ENCODE results near the gene ZNF107. TPM values are rescaled to one million over a fixed set of nuclear protein-coding genes. Genes with fewer than 3 reads are reported as not detected.
A peak's percentile ranks its signal among the peaks of the same experiment; 100 is the strongest.

Gene ZNF107
- total and polyA plus RNA-seq, 4 donors: 0.60 to 4.9 (median 1.4) TPM

- no peak overlapping the region for H3K27ac ChIP-seq (ENCODE audit: low read depth in 1 of 2, low read length in 2 of 2)
Measured at GRCh38 chr7:64626557-64626956, 39.4 kb upstream of the ZNF107 start.

DNA sequence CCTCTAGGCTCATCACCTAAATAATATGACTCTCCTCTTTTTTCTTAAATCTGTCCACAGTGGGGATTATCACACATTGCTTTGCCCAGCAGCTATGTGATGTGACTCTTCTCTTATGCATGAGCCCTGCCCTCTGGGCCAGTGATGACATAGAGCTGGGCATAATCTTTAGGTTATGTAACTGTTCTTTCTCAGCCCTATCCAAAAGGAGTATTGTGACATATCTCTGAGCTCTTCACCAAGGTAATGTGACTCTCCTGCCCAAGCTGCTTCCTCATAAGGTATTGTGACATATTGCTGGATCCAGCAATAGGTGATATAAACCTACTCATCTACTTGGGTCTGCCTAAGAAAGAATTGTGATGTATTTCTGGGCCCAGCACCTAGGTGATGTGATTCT, 37.7 kb upstream of the ZNF107 start:
- DNase-seq (ENCODE audit: low spot score): no peak
- Histone ChIP-seq H3K4me1 (ENCODE audit: control insufficient read depth in 4 of 4, insufficient read depth in 4 of 4, low read length in 3 of 4) (peaks cover 0 to 10% (median 1%) of the 10 kb centered on the region in 4 donors), H3K4me3 (ENCODE audit: low read depth in 1 of 3, low read length in 3 of 3) (no peak overlapping the region), H3K27me3 (ENCODE audit: control insufficient read depth in 4 of 4, insufficient read depth in 4 of 4, low read length in 3 of 4) (no peaks in the 10 kb centered on the region), H3K36me3 (ENCODE audit: control insufficient read depth in 4 of 4, insufficient read depth in 3 of 4, low read depth in 1 of 4, low read length in 3 of 4) (no peaks in the 10 kb centered on the region), H3K27ac (ENCODE audit: low read depth in 1 of 2, low read length in 2 of 2) (peak overlapping the region; percentile 60 to 64), H3K9me3 (ENCODE audit: control insufficient read depth in 4 of 4, low read length in 3 of 4) (no peaks in the 10 kb centered on the region), H3K9ac (ENCODE audit: low read depth in 1 of 2, low read length in 2 of 2) (no peak overlapping the region)
- TF ChIP-seq, protein P1, sequence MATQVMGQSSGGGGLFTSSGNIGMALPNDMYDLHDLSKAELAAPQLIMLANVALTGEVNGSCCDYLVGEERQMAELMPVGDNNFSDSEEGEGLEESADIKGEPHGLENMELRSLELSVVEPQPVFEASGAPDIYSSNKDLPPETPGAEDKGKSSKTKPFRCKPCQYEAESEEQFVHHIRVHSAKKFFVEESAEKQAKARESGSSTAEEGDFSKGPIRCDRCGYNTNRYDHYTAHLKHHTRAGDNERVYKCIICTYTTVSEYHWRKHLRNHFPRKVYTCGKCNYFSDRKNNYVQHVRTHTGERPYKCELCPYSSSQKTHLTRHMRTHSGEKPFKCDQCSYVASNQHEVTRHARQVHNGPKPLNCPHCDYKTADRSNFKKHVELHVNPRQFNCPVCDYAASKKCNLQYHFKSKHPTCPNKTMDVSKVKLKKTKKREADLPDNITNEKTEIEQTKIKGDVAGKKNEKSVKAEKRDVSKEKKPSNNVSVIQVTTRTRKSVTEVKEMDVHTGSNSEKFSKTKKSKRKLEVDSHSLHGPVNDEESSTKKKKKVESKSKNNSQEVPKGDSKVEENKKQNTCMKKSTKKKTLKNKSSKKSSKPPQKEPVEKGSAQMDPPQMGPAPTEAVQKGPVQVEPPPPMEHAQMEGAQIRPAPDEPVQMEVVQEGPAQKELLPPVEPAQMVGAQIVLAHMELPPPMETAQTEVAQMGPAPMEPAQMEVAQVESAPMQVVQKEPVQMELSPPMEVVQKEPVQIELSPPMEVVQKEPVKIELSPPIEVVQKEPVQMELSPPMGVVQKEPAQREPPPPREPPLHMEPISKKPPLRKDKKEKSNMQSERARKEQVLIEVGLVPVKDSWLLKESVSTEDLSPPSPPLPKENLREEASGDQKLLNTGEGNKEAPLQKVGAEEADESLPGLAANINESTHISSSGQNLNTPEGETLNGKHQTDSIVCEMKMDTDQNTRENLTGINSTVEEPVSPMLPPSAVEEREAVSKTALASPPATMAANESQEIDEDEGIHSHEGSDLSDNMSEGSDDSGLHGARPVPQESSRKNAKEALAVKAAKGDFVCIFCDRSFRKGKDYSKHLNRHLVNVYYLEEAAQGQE (IDR thresholded peaks at IDR 0.05): no peak
- TF ChIP-seq ZBTB33 (IDR thresholded peaks at IDR 0.05) (no peak), JUND (IDR thresholded peaks at IDR 0.05) (no peak), ATF3 (IDR thresholded peaks at IDR 0.05) (no peak)
- TF ChIP-seq, protein P2, sequence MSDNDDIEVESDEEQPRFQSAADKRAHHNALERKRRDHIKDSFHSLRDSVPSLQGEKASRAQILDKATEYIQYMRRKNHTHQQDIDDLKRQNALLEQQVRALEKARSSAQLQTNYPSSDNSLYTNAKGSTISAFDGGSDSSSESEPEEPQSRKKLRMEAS (IDR thresholded peaks at IDR 0.05): no peak

More at GRCh38 chr7:64626557-64626956, 39.4 kb upstream of the ZNF107 start:
- Histone ChIP-seq H3K4me3 (ENCODE audit: low read depth in 1 of 3, low read length in 3 of 3) (no peak overlapping the region), H3K27me3 (ENCODE audit: control insufficient read depth in 4 of 4, insufficient read depth in 4 of 4, low read length in 3 of 4) (no peaks in the 10 kb centered on the region), H3K36me3 (ENCODE audit: control insufficient read depth in 4 of 4, insufficient read depth in 3 of 4, low read depth in 1 of 4, low read length in 3 of 4) (no peaks in the 10 kb centered on the region), H3K4me1 (ENCODE audit: control insufficient read depth in 4 of 4, insufficient read depth in 4 of 4, low read length in 3 of 4) (peaks cover 0 to 10% (median 1%) of the 10 kb centered on the region in 4 donors), H3K9ac (ENCODE audit: low read depth in 1 of 2, low read length in 2 of 2) (no peak overlapping the region), H3K9me3 (ENCODE audit: control insufficient read depth in 4 of 4, low read length in 3 of 4) (no peaks in the 10 kb centered on the region)
- 19% methylated on average over 2 of the region's 2 CpGs for WGBS
- TF ChIP-seq HNF4G (IDR thresholded peaks at IDR 0.05) (no peak), ZBTB33 (IDR thresholded peaks at IDR 0.05) (no peak), HNF4A (conservative IDR thresholded peaks at IDR 0.05) (no peak), FOXA2 (IDR thresholded peaks at IDR 0.05) (peak; percentile 34), GABPA (IDR thresholded peaks at IDR 0.05 in 1 of 2, conservative IDR thresholded peaks at IDR 0.05 in 1 of 2) (no peak)
- no peak for DNase-seq (ENCODE audit: low spot score)

Data from liver (tissue), 9 donors.